ENCODE results near the gene IMPA2.

Gene IMPA2

GRCh38 chr18:11985586-11985985 is 4.3 kb downstream of the IMPA2 start:
- H3K4me1 Mint-ChIP-seq, result peaks cover 54% of the 10 kb centered on the region
- H3K27me3 Mint-ChIP-seq (ENCODE audit: low read depth), result peaks cover 27% of the 10 kb centered on the region
- H3K27ac Mint-ChIP-seq, result no peak overlapping the region
- TF ChIP-seq CTCF (IDR thresholded peaks at IDR 0.05; ENCODE audit: unreplicated experiment in 3 of 3), result no peak
- H3K4me3 Mint-ChIP-seq, result no peak overlapping the region
- H3K36me3 Mint-ChIP-seq (ENCODE audit: low read depth), result no peaks in the 10 kb centered on the region
- no peaks in the 10 kb centered on the region for H3K9me3 Mint-ChIP-seq

- H3K9me3 Mint-ChIP-seq, result no peaks in the 10 kb centered on the region
- peaks cover 58% of the 10 kb centered on the region for H3K4me1 Mint-ChIP-seq
- H3K27me3 Mint-ChIP-seq (ENCODE audit: low read depth), result peaks cover 27% of the 10 kb centered on the region
- TF ChIP-seq CTCF (IDR thresholded peaks at IDR 0.05; ENCODE audit: unreplicated experiment in 3 of 3), result no peak
- H3K4me3 Mint-ChIP-seq, result no peak overlapping the region
- H3K36me3 Mint-ChIP-seq (ENCODE audit: low read depth), result no peaks in the 10 kb centered on the region
- peak overlapping the region in 2 of 3 experiments; percentile 13 to 35 for H3K27ac Mint-ChIP-seq
These were observed 4.8 kb downstream of the IMPA2 start for GRCh38 chr18:11986061-11986460.

GRCh38 chr18:11987527-11987926 is 6.2 kb downstream of the IMPA2 start:
- H3K4me1 Mint-ChIP-seq, result peaks cover 64% of the 10 kb centered on the region
- no peaks in the 10 kb centered on the region for H3K9me3 Mint-ChIP-seq
- no peak overlapping the region for H3K4me3 Mint-ChIP-seq
- peak overlapping the region in 1 of 3 experiments; percentile 76 for H3K27ac Mint-ChIP-seq
- H3K27me3 Mint-ChIP-seq (ENCODE audit: low read depth), result peaks cover 23% of the 10 kb centered on the region
- no peak for TF ChIP-seq CTCF (IDR thresholded peaks at IDR 0.05; ENCODE audit: unreplicated experiment in 3 of 3)
- no peaks in the 10 kb centered on the region for H3K36me3 Mint-ChIP-seq (ENCODE audit: low read depth)

GRCh38 chr18:11989174-11989573 is 7.9 kb downstream of the IMPA2 start:
- peak overlapping the region in 2 of 3 experiments; percentile 82 to 94 for H3K27ac Mint-ChIP-seq
- no peak for TF ChIP-seq CTCF (IDR thresholded peaks at IDR 0.05; ENCODE audit: unreplicated experiment in 3 of 3)
- H3K4me3 Mint-ChIP-seq, result no peak overlapping the region
- no peaks in the 10 kb centered on the region for H3K36me3 Mint-ChIP-seq (ENCODE audit: low read depth)
- peaks cover 71% of the 10 kb centered on the region for H3K4me1 Mint-ChIP-seq
- peaks cover 11% of the 10 kb centered on the region for H3K27me3 Mint-ChIP-seq (ENCODE audit: low read depth)
- H3K9me3 Mint-ChIP-seq, result no peaks in the 10 kb centered on the region

GRCh38 chr18:11989966-11990380 is 8.7 kb downstream of the IMPA2 start:
- peaks cover 79% of the 10 kb centered on the region for H3K4me1 Mint-ChIP-seq
- peak overlapping the region; percentile 76 to 94 (median 82) for H3K27ac Mint-ChIP-seq
- H3K4me3 Mint-ChIP-seq, result peak overlapping the region in 2 of 3 experiments; percentile 9 to 31
- H3K27me3 Mint-ChIP-seq (ENCODE audit: low read depth), result peaks cover 10% of the 10 kb centered on the region
- H3K36me3 Mint-ChIP-seq (ENCODE audit: low read depth), result no peaks in the 10 kb centered on the region
- no peak for TF ChIP-seq CTCF (IDR thresholded peaks at IDR 0.05; ENCODE audit: unreplicated experiment in 3 of 3)
- no peaks in the 10 kb centered on the region for H3K9me3 Mint-ChIP-seq

- no peak for TF ChIP-seq CTCF (IDR thresholded peaks at IDR 0.05; ENCODE audit: unreplicated experiment in 3 of 3)
- Mint-ChIP-seq H3K36me3 (ENCODE audit: low read depth) (no peaks in the 10 kb centered on the region), H3K27me3 (ENCODE audit: low read depth) (peaks cover 10% of the 10 kb centered on the region), H3K4me3 (peak overlapping the region in 2 of 3 experiments; percentile 31 to 41), H3K9me3 (no peaks in the 10 kb centered on the region), H3K4me1 (peaks cover 81% of the 10 kb centered on the region), H3K27ac (peak overlapping the region; percentile 76 to 94 (median 82))
These were observed 9.2 kb downstream of the IMPA2 start for GRCh38 chr18:11990539-11990938.
